ENCODE measurements around the gene AURKAIP1. TPM values are rescaled to one million over a fixed set of nuclear protein-coding genes. Genes with fewer than 3 reads are reported as not detected.

Gene AURKAIP1
- total RNA-seq, 1 experiment from 2014 or later, result 308 TPM

DNA sequence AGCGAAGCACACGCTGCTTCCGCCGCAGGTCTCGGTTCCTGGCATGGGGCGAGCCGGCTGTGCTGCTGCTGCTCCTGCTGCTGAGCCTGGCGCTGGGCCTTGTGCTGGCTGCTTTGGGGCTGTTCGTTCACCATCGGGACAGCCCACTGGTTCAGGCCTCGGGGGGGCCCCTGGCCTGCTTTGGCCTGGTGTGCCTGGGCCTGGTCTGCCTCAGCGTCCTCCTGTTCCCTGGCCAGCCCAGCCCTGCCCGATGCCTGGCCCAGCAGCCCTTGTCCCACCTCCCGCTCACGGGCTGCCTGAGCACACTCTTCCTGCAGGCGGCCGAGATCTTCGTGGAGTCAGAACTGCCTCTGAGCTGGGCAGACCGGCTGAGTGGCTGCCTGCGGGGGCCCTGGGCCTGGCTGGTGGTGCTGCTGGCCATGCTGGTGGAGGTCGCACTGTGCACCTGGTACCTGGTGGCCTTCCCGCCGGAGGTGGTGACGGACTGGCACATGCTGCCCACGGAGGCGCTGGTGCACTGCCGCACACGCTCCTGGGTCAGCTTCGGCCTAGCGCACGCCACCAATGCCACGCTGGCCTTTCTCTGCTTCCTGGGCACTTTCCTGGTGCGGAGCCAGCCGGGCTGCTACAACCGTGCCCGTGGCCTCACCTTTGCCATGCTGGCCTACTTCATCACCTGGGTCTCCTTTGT lies 41.3 kb downstream of the AURKAIP1 start:
- no peak for DNase-seq (ENCODE audit: low read depth)

GRCh38 chr1:1332774-1333480 lies 42.1 kb downstream of the AURKAIP1 start:
- DNase-seq (ENCODE audit: low read depth), result peak; percentile 47

DNA sequence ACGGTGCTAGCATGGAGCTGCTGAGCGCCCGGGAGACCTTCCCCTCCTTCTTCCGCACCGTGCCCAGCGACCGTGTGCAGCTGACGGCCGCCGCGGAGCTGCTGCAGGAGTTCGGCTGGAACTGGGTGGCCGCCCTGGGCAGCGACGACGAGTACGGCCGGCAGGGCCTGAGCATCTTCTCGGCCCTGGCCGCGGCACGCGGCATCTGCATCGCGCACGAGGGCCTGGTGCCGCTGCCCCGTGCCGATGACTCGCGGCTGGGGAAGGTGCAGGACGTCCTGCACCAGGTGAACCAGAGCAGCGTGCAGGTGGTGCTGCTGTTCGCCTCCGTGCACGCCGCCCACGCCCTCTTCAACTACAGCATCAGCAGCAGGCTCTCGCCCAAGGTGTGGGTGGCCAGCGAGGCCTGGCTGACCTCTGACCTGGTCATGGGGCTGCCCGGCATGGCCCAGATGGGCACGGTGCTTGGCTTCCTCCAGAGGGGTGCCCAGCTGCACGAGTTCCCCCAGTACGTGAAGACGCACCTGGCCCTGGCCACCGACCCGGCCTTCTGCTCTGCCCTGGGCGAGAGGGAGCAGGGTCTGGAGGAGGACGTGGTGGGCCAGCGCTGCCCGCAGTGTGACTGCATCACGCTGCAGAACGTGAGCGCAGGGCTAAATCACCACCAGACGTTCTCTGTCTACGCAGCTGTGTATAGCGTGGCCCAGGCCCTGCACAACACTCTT lies 42.8 kb downstream of the AURKAIP1 start:
- DNase-seq (ENCODE audit: low read depth), result no peak

GRCh38 chr1:1331068-1331965 lies 43.7 kb downstream of the AURKAIP1 start, which contains the start of gene TAS1R3:
Gene TAS1R3 (plus strand): TSS chr1:1331280. CDS start chr1:1331346, 66 bp downstream.
- DNase-seq (ENCODE audit: low read depth), result no peak

GRCh38 chr1:1330366-1331067 lies 44.5 kb downstream of the AURKAIP1 start:
- no peak for DNase-seq (ENCODE audit: low read depth)

- no peak for DNase-seq (ENCODE audit: low read depth)
Measured at GRCh38 chr1:1329304-1330210, 45.5 kb downstream of the AURKAIP1 start.

- DNase-seq (ENCODE audit: low read depth), result no peak
Measured at GRCh38 chr1:1328254-1328653, 46.8 kb downstream of the AURKAIP1 start.

- DNase-seq (ENCODE audit: low read depth), result no peak
Measured at GRCh38 chr1:1327291-1327690, 47.7 kb downstream of the AURKAIP1 start.

- no peak for DNase-seq (ENCODE audit: low read depth)
Measured at GRCh38 chr1:1326075-1326605, 48.9 kb downstream of the AURKAIP1 start.

- DNase-seq (ENCODE audit: low read depth), result no peak
Measured at GRCh38 chr1:1325288-1326074, 49.5 kb downstream of the AURKAIP1 start.

DNA sequence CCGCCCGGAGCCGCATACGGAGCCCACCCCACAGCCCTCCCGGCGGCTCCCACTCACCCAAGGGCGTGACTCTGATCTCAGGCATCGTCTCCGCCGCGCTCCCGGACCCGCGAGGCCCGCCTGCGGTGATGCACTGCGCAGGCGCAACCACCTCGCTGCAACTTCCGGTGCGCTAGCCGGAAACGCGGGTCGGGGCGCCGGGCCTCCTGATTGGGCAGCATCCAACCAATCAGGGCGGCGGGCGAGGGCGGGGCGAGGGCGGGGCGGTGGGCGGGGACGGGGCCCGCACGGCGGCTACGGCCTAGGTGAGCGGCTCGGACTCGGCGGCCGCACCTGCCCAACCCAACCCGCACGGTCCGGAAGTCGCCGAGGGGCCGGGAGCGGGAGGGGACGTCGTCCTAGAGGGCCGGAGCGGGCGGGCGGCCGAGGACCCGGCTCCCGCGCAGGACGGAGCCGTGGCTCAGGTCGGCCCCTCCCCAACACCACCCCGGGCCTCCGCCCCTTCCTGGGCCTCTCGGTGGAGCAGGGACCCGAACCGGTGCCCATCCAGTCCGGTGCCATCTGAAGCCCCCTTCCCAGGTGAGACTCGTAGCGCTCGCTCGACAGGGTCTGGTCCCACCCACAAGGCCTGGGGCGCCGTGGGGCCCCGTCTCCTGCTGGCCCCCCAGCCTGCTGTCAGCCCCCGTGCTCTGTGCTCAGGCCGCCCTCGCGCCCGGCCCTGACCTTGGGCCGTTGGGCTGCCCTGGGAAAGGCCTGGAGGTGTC lies 50.3 kb downstream of the AURKAIP1 start, which contains the start of the genes CPTP and INTS11:
Gene CPTP (plus strand): TSS at position 279 of the 764 bp plus-strand sequence. CDS start 2,109 bp downstream, outside the sequence.
Gene INTS11 (minus strand): TSS at position 137 of the 764 bp plus-strand sequence. CDS start 52 bp downstream, at position 85.
- peak; percentile 96 for DNase-seq (ENCODE audit: low read depth)

- no peak for DNase-seq (ENCODE audit: low read depth)
Measured at GRCh38 chr1:1324084-1324523, 50.9 kb downstream of the AURKAIP1 start.

Other genes starting within 250 kb of the AURKAIP1 start
- not detected in 2 replicates for gene TTLL10, start 201.3 kb downstream of the AURKAIP1 start, total RNA-seq (2014; rRNA removed; shearing (Covaris generic))
- gene TNFRSF18, start 168.6 kb downstream of the AURKAIP1 start, total RNA-seq (2014; rRNA removed; shearing (Covaris generic)), result 0.89 and 1.9 TPM in 2 replicates
- not detected in 2 replicates for gene TNFRSF4, start 161.1 kb downstream of the AURKAIP1 start, total RNA-seq (2014; rRNA removed; shearing (Covaris generic))
- gene SDF4, start 143.2 kb downstream of the AURKAIP1 start, total RNA-seq (2014; rRNA removed; shearing (Covaris generic)), result 84.4 and 91.8 TPM in 2 replicates
- 44.5 and 49.1 TPM in 2 replicates for gene B3GALT6, start 143.0 kb downstream of the AURKAIP1 start, total RNA-seq (2014; rRNA removed; shearing (Covaris generic))
- 0.36 TPM in 1 of 2 replicates, not detected in the other for gene C1QTNF12, start 128.5 kb downstream of the AURKAIP1 start, total RNA-seq (2014; rRNA removed; shearing (Covaris generic))
- gene UBE2J2, start 101.4 kb downstream of the AURKAIP1 start, total RNA-seq (2014; rRNA removed; shearing (Covaris generic)), result 82.1 and 87.3 TPM in 2 replicates
- gene SCNN1D, start 94.8 kb downstream of the AURKAIP1 start, total RNA-seq (2014; rRNA removed; shearing (Covaris generic)), result 0.71 and 0.86 TPM in 2 replicates
- gene ACAP3, start 67.3 kb downstream of the AURKAIP1 start, total RNA-seq (2014; rRNA removed; shearing (Covaris generic)), result 17.5 and 19.3 TPM in 2 replicates
- 18.8 and 39.8 TPM in 2 replicates for gene PUSL1, start 66.6 kb downstream of the AURKAIP1 start, total RNA-seq (2014; rRNA removed; shearing (Covaris generic))
- 76.5 and 95.7 TPM in 2 replicates for gene INTS11, start 50.5 kb downstream of the AURKAIP1 start, total RNA-seq (2014; rRNA removed; shearing (Covaris generic))
- 7.0 and 12.9 TPM in 2 replicates for gene CPTP, start 50.4 kb downstream of the AURKAIP1 start, total RNA-seq (2014; rRNA removed; shearing (Covaris generic))
- gene TAS1R3, start 43.9 kb downstream of the AURKAIP1 start, total RNA-seq (2014; rRNA removed; shearing (Covaris generic)), result under 0.01 TPM in 1 of 2 replicates, not detected in the other
- 44.4 and 65.5 TPM in 2 replicates for gene DVL1, start 25.8 kb downstream of the AURKAIP1 start, total RNA-seq (2014; rRNA removed; shearing (Covaris generic))
- 0.23 TPM in 1 of 2 replicates, not detected in the other for gene MXRA8, start 16.7 kb downstream of the AURKAIP1 start, total RNA-seq (2014; rRNA removed; shearing (Covaris generic))
- 58.8 and 81.7 TPM in 2 replicates for gene CCNL2, start 24.1 kb upstream of the AURKAIP1 start, total RNA-seq (2014; rRNA removed; shearing (Covaris generic))
- gene MRPL20, start 32.1 kb upstream of the AURKAIP1 start, total RNA-seq (2014; rRNA removed; shearing (Covaris generic)), result 303 and 385 TPM in 2 replicates
- gene ANKRD65, start 46.1 kb upstream of the AURKAIP1 start, total RNA-seq (2014; rRNA removed; shearing (Covaris generic)), result not detected in 2 replicates
- 2.2 and 5.7 TPM in 2 replicates for gene VWA1, start 60.5 kb upstream of the AURKAIP1 start, total RNA-seq (2014; rRNA removed; shearing (Covaris generic))
- 0.06 and 0.29 TPM in 2 replicates for gene ATAD3C, start 74.5 kb upstream of the AURKAIP1 start, total RNA-seq (2014; rRNA removed; shearing (Covaris generic))
- gene ATAD3B, start 96.6 kb upstream of the AURKAIP1 start, total RNA-seq (2014; rRNA removed; shearing (Covaris generic)), result 46.8 and 47.5 TPM in 2 replicates
- gene ATAD3A, start 137.0 kb upstream of the AURKAIP1 start, total RNA-seq (2014; rRNA removed; shearing (Covaris generic)), result 85.1 and 85.4 TPM in 2 replicates
- 0.11 TPM in 1 of 2 replicates, not detected in the other for gene TMEM240, start 165.4 kb upstream of the AURKAIP1 start, total RNA-seq (2014; rRNA removed; shearing (Covaris generic))
- 67.3 and 71.3 TPM in 2 replicates for gene SSU72, start 199.7 kb upstream of the AURKAIP1 start, total RNA-seq (2014; rRNA removed; shearing (Covaris generic))
- 1.8 TPM in 1 of 2 replicates, not detected in the other for gene FNDC10, start 224.9 kb upstream of the AURKAIP1 start, total RNA-seq (2014; rRNA removed; shearing (Covaris generic))
- gene MIB2, start 240.3 kb upstream of the AURKAIP1 start, total RNA-seq (2014; rRNA removed; shearing (Covaris generic)), result 31.3 and 38.3 TPM in 2 replicates

All from Daoy (cell line).